K562 (cell line): ENCODE measurements around the gene CTF1. TPM values are rescaled to one million over a fixed set of nuclear protein-coding genes. Genes with fewer than 3 reads are reported as not detected.

Source experiments
- BRD9 ChIP-seq: fragments of 450-650 bp; IDR thresholded peaks from 2 replicates; pipeline ENCODE4 v1.6.1; 2018; ENCODE audit warnings: low read depth; ENCODE audit not compliant: partially characterized antibody
- CHD1 ChIP-seq: fragments of 200-600 bp; sonication (generic); IDR thresholded peaks from one replicate; pipeline ENCODE4 v1.6.1; 2012; ENCODE audit warnings: mild to moderate bottlenecking, moderate library complexity, low read length, inconsistent platforms
- CHD4 ChIP-seq: fragments of 200-600 bp; sonication (generic); IDR thresholded peaks from 3 replicates; pipeline ENCODE4 v1.6.1; 2012; ENCODE audit warnings: low read depth, mild to moderate bottlenecking, mixed read lengths, low read length, inconsistent platforms; ENCODE audit not compliant: insufficient read depth, insufficient replicate concordance, poor library complexity, severe bottlenecking
- FOSL1 ChIP-seq: fragments of 200-800 bp; sonication (Bioruptor generic); conservative IDR thresholded peaks from 2 replicates; pipeline ENCODE4 v1.6.1; 2016; ENCODE audit warnings: missing genetic modification characterization, missing compliant biosample characterization
- FOXK2 ChIP-seq, 2 experiments: fragments of 450-650 bp; IDR thresholded peaks in 1 of 2; conservative IDR thresholded peaks in 1 of 2; 2 replicates each; pipeline ENCODE4 v1.6.1; 2016; ENCODE audit warnings: low read depth in 2 of 2, mild to moderate bottlenecking in 1 of 2
- GATAD2A ChIP-seq: fragments of 450-650 bp; IDR thresholded peaks from 2 replicates; pipeline ENCODE4 v1.6.1; 2017
- KDM5B ChIP-seq: fragments of 200-600 bp; sonication (generic); IDR thresholded peaks from 2 replicates; pipeline ENCODE4 v1.6.1; 2012; ENCODE audit warnings: low read depth, mild to moderate bottlenecking, moderate library complexity, low read length, control low read depth, inconsistent platforms; ENCODE audit not compliant: insufficient replicate concordance
- KLF1 ChIP-seq: fragments of 450-650 bp; IDR thresholded peaks from 2 replicates; pipeline ENCODE4 v1.6.1; 2016; ENCODE audit warnings: missing genetic modification characterization, missing compliant biosample characterization
- SIN3B ChIP-seq: fragments of 450-650 bp; IDR thresholded peaks from 2 replicates; pipeline ENCODE4 v1.6.1; 2017; ENCODE audit warnings: low read depth, mild to moderate bottlenecking, moderate library complexity
- TAL1 ChIP-seq: fragments of 450-650 bp; IDR thresholded peaks from 2 replicates; pipeline ENCODE4 v1.6.1; 2016; ENCODE audit warnings: mild to moderate bottlenecking
- THRAP3 ChIP-seq: fragments of 450-650 bp; IDR thresholded peaks from 2 replicates; pipeline ENCODE4 v1.6.1; 2016; ENCODE audit warnings: mild to moderate bottlenecking, inconsistent platforms, borderline replicate concordance
- ZFP30 ChIP-seq: fragments of 250-450 bp; sonication (Bioruptor Pico); IDR thresholded peaks from 2 replicates; pipeline ENCODE4 v1.8.0; 2022; ENCODE audit warnings: moderate library complexity, mild to moderate bottlenecking, inconsistent platforms, borderline replicate concordance
- ZNF263 ChIP-seq: sonication (generic); formaldehyde crosslinking; IDR thresholded peaks from 2 replicates; pipeline ENCODE4 v1.8.0; 2022; ENCODE audit warnings: mild to moderate bottlenecking, missing genetic modification reagents, borderline replicate concordance
- ZNF274 ChIP-seq: IDR thresholded peaks from 2 replicates; pipeline ENCODE4 v1.6.1; 2011; ENCODE audit warnings: low read depth, mild to moderate bottlenecking, low read length, moderate library complexity, borderline replicate concordance
- ZNF324 ChIP-seq: fragments of 250-450 bp; sonication (Bioruptor Pico); IDR thresholded peaks from 2 replicates; pipeline ENCODE4 v1.4.0; 2020; ENCODE audit warnings: mild to moderate bottlenecking
- polyA plus RNA-seq, 8 experiments: library from polyadenylated mRNA; depleted of rRNA in 4 of 8; stranded (reverse) in 5 of 8; unstranded in 3 of 8; fragments of >200 nt; fragmentation: Nextera tagmentation in 2 of 8; fragmentation: Illumina TruSeq in 1 of 8; extraction: Ambion mirVana in 2 of 8; extraction: Trizol in 1 of 8; gene quantifications; 2 replicates each; pipeline versions ENCODE4 v1.2.1 to v1.2.3, GENCODE V29; 2011 to 2014; ENCODE audit warnings: inconsistent platforms in 1 of 8, missing spikeins in 1 of 8
- total RNA-seq, 7 experiments: library from RNA; depleted of rRNA in 6 of 7; stranded (reverse); fragments of >200 nt in 6 of 7; fragmentation: Illumina TruSeq in 2 of 7; extraction: Trizol in 2 of 7; gene quantifications; 2 replicates each; pipeline versions ENCODE4 v1.2.1 to v1.2.3, GENCODE V29; 2011 to 2021; ENCODE audit warnings: low replicate concordance in 1 of 7
- TF ChIP-seq, protein P1 (sequence below), 2 experiments: fragments of 450-650 bp in 1 of 2; sonication (generic) in 1 of 2; formaldehyde crosslinking in 1 of 2; IDR thresholded peaks; 2 replicates each; pipeline versions ENCODE4 v1.7.1 to v1.9.0; 2016 to 2022; ENCODE audit warnings: inconsistent platforms in 1 of 2, mild to moderate bottlenecking in 1 of 2, missing genetic modification reagents in 1 of 2
- TF ChIP-seq, protein P2 (sequence below): fragments of 250-450 bp; sonication (Bioruptor Pico); IDR thresholded peaks from 2 replicates; pipeline ENCODE4 v1.8.0; 2021; ENCODE audit warnings: moderate library complexity, mild to moderate bottlenecking, inconsistent platforms
- TF ChIP-seq, protein P3 (sequence below): IDR thresholded peaks from 3 replicates; pipeline ENCODE4 v1.6.1; 2011; ENCODE audit warnings: borderline replicate concordance, mild to moderate bottlenecking; ENCODE audit not compliant: insufficient read length, insufficient read depth

Gene CTF1
- total and polyA plus RNA-seq, 9 of the 15 experiments (the other 6 are each of a cell fraction or from before 2014, with no cell fraction given) = 0.24 to 2.5 (median 0.44) TPM

DNA sequence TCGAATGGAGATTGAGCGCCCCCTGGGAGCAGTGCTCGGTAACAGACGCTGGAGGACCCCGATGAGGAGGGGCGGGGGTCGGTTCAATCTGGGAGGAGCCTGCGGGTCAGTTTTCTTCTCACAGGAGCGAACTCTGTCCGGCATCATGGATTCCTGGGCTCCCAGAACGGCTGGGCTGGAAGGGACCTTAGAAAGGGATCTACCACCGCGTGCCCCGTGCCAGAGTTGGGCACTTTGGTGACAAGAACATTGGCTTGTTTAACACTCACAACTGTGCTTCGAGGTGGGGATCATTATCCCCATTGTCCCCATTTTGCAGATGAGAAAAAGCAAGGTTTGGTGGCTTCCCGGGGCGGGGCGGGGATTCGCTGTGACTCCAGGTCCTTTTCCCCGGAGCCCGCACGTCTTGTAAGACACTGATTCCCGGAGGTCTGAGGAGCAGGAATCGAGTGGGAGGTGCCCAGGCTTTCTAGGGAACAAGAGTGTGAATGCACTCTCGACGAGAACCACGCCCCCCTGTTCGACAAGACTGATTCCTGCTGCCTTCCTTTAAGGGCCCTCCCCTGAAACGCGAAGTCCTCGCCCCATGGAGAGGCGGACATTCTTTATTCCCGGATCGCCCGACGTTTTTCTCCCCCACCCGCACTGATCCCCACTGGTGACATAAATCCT, 25.5 kb downstream of the CTF1 start (continued):
- TF ChIP-seq FOXK2 (conservative IDR thresholded peaks at IDR 0.05 in 1 of 2, IDR thresholded peaks at IDR 0.05 in 1 of 2; ENCODE audit: low read depth in 2 of 2) (no peak), GATAD2A (no peak), SIN3B (no peak), ZNF263 (no peak), TAL1 (no peak), CHD1 (peak; percentile 60), THRAP3 (no peak), FOSL1 (tag) (no peak), CHD4 (peak; percentile 98), ZNF274 (no peak), ZFP30 (CRISPR knock-in tag) (no peak), ZNF324 (CRISPR knock-in tag) (no peak), BRD9 (peak; percentile 47), KLF1 (tag) (no peak), KDM5B (no peak)
- TF ChIP-seq, protein P1, sequence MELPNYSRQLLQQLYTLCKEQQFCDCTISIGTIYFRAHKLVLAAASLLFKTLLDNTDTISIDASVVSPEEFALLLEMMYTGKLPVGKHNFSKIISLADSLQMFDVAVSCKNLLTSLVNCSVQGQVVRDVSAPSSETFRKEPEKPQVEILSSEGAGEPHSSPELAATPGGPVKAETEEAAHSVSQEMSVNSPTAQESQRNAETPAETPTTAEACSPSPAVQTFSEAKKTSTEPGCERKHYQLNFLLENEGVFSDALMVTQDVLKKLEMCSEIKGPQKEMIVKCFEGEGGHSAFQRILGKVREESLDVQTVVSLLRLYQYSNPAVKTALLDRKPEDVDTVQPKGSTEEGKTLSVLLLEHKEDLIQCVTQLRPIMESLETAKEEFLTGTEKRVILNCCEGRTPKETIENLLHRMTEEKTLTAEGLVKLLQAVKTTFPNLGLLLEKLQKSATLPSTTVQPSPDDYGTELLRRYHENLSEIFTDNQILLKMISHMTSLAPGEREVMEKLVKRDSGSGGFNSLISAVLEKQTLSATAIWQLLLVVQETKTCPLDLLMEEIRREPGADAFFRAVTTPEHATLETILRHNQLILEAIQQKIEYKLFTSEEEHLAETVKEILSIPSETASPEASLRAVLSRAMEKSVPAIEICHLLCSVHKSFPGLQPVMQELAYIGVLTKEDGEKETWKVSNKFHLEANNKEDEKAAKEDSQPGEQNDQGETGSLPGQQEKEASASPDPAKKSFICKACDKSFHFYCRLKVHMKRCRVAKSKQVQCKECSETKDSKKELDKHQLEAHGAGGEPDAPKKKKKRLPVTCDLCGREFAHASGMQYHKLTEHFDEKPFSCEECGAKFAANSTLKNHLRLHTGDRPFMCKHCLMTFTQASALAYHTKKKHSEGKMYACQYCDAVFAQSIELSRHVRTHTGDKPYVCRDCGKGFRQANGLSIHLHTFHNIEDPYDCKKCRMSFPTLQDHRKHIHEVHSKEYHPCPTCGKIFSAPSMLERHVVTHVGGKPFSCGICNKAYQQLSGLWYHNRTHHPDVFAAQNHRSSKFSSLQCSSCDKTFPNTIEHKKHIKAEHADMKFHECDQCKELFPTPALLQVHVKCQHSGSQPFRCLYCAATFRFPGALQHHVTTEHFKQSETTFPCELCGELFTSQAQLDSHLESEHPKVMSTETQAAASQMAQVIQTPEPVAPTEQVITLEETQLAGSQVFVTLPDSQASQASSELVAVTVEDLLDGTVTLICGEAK (IDR thresholded peaks at IDR 0.05) = no peak
- TF ChIP-seq, protein P1 (CRISPR knock-in tag; IDR thresholded peaks at IDR 0.05) = no peak
- TF ChIP-seq, protein P2, sequence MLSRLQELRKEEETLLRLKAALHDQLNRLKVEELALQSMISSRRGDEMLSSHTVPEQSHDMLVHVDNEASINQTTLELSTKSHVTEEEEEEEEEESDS = no peak
- TF ChIP-seq, protein P3, sequence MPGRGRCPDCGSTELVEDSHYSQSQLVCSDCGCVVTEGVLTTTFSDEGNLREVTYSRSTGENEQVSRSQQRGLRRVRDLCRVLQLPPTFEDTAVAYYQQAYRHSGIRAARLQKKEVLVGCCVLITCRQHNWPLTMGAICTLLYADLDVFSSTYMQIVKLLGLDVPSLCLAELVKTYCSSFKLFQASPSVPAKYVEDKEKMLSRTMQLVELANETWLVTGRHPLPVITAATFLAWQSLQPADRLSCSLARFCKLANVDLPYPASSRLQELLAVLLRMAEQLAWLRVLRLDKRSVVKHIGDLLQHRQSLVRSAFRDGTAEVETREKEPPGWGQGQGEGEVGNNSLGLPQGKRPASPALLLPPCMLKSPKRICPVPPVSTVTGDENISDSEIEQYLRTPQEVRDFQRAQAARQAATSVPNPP = no peak
